Measurements from ENCODE around the gene RHD.
"Not testable (repeated sequence)": the region's sequence is repeated elsewhere in the genome, so short reads cannot be mapped to it uniquely, and the experiment has no call there.

RHD gene

DNA sequence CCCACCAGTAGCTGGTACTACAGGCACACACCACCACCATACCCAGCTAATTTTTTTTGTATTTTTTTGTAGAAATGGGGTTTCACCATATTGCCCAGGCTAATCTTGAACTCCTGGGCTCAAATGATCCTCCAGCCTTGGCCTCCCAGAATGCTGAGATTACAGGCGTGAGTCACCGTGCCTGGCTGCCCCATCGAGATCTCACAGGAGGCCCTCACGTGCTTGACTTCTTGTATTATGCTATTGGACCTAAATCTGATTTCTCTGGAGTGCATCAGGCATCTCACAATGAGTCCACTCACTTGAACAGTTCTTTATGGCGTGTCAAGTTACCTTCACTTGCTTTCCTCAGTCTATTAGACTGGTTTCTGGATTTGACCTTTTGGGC lies 15.7 kb upstream of the RHD start:
- H3K27me3 Mint-ChIP-seq (ENCODE audit: low read depth): no peaks in the 10 kb centered on the region
- H3K27ac Mint-ChIP-seq: peak overlapping the region in 1 of 3 experiments; percentile 36
- no peaks in the 10 kb centered on the region for H3K9me3 Mint-ChIP-seq
- no peaks in the 10 kb centered on the region for H3K4me1 Mint-ChIP-seq
- TF ChIP-seq, protein P1, sequence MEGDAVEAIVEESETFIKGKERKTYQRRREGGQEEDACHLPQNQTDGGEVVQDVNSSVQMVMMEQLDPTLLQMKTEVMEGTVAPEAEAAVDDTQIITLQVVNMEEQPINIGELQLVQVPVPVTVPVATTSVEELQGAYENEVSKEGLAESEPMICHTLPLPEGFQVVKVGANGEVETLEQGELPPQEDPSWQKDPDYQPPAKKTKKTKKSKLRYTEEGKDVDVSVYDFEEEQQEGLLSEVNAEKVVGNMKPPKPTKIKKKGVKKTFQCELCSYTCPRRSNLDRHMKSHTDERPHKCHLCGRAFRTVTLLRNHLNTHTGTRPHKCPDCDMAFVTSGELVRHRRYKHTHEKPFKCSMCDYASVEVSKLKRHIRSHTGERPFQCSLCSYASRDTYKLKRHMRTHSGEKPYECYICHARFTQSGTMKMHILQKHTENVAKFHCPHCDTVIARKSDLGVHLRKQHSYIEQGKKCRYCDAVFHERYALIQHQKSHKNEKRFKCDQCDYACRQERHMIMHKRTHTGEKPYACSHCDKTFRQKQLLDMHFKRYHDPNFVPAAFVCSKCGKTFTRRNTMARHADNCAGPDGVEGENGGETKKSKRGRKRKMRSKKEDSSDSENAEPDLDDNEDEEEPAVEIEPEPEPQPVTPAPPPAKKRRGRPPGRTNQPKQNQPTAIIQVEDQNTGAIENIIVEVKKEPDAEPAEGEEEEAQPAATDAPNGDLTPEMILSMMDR (IDR thresholded peaks at IDR 0.05; ENCODE audit: unreplicated experiment in 3 of 3): no peak
- no peaks in the 10 kb centered on the region for H3K36me3 Mint-ChIP-seq (ENCODE audit: low read depth)
- no peak overlapping the region for H3K4me3 Mint-ChIP-seq

GRCh38 chr1:25257196-25257595 lies 15.1 kb upstream of the RHD start:
- TF ChIP-seq, protein P1 (IDR thresholded peaks at IDR 0.05; ENCODE audit: unreplicated experiment in 3 of 3): no peak
- Mint-ChIP-seq H3K27me3 (ENCODE audit: low read depth) (no peaks in the 10 kb centered on the region), H3K4me3 (no peak overlapping the region), H3K36me3 (ENCODE audit: low read depth) (peaks cover 2% of the 10 kb centered on the region), H3K9me3 (no peaks in the 10 kb centered on the region), H3K27ac (no peak overlapping the region), H3K4me1 (no peaks in the 10 kb centered on the region)

DNA sequence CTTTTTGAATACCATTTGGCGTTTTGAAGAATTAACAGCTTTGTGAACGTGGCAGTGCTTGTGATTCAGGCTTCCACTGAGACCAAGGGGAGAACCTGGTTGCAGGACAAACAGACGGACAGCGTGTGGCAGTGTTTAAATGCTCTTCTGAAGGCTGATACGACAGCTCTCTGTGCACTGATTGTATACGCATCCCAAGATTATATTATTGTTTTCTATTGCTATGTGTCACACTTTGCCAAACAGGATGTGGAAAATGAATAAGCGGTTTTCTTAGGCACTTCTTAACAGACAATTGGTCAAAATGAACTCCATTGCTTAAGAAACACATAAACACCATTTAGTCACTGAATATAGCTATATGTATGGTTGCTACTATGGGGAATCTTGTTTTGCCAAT lies 12.5 kb upstream of the RHD start:
- not testable (repeated sequence) for H3K27me3 Mint-ChIP-seq (ENCODE audit: low read depth); H3K9me3 Mint-ChIP-seq; H3K4me3 Mint-ChIP-seq; H3K27ac Mint-ChIP-seq; H3K4me1 Mint-ChIP-seq
- peaks cover 18% of the 10 kb centered on the region for H3K36me3 Mint-ChIP-seq (ENCODE audit: low read depth)

- H3K36me3 Mint-ChIP-seq (ENCODE audit: low read depth): peaks cover 18% of the 10 kb centered on the region
- H3K27ac Mint-ChIP-seq; H3K27me3 Mint-ChIP-seq (ENCODE audit: low read depth); H3K9me3 Mint-ChIP-seq; H3K4me3 Mint-ChIP-seq; H3K4me1 Mint-ChIP-seq: not testable (repeated sequence)
These were observed 12.0 kb upstream of the RHD start for GRCh38 chr1:25260336-25260735.

DNA sequence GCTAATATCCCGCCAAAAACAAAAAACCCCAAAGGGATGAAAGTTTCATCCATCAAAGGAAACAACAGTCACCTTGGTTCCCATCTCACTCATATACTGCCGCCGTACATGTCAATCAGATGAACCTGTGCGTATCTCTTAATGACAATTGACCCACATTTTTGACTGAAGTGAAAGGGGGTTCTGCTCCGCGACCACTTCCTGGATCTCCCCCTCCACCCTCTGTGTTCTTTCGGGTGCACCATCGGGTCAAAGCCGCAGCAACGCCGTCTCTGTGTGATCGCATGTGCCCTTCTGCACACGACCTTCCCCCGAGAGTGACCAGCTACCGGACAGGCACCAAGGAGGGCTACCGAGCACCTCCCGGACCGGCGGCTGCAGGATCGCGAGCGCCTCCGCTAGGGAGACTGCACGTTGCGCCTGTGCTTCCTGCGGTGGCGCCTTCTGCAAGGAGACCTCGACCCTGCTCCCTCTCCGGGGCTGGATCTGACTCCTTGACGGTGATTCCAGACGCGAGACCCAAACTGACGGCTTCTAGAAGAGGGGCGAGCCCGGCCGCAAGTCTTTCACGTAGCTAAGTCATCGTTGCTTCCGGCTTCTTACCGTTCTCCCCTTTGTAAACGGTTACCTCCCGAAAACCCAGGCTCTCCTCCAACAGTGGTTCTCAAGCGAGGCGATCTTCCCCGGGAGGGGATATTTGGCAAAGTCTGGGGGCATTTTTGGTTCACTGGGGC lies 5.6 kb upstream of the RHD start:
- not testable (repeated sequence) for H3K4me1 Mint-ChIP-seq; H3K9me3 Mint-ChIP-seq; H3K27ac Mint-ChIP-seq; H3K27me3 Mint-ChIP-seq (ENCODE audit: low read depth)
- H3K4me3 Mint-ChIP-seq: peak overlapping the region; percentile 85 to 88 (median 87)
- peaks cover 18% of the 10 kb centered on the region for H3K36me3 Mint-ChIP-seq (ENCODE audit: low read depth)

DNA sequence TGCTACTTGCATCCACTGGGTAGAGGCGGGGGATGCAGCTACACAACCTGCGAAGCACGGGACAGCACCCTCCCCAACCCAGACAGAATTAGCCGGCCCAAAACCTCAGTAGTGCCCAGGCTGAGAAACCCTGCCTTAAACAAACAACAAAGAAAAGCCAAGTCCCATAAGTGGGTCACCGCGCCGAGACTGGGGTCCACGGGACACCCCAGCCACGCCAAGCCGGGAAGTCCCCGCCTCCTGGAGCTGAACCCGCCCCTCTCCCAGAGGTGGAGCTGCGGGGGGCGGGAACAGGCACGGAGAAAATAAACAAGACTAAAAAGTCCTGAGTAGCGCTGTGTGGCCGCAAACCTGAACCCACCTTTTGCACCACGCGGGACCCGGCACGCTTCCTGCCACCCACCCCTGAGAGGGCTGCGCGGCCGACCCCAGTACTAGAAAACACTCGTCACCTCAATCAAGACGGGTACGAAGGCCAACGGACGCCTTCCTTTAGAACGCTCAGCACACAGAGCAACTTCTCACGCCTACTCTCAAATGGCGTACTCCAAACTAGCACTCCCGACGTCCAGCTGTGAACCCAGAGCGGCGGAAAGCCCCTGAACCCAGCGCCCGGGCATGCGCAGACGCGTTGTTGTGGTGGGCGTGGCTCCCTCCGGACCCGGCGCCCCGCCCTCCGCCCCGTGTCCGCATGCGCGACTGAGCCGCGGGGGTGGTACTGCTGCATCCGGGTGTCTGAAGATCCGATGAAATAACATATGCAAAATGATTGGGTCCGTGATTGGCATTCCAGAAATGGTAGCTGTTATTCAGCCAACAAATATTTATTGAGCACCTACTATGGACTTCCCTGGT lies 4.8 kb upstream of the RHD start:
- Mint-ChIP-seq H3K27ac (peak overlapping the region; percentile 64 to 86 (median 64)), H3K4me3 (peak overlapping the region; percentile 77 to 86 (median 85)), H3K36me3 (ENCODE audit: low read depth) (peaks cover 13% of the 10 kb centered on the region)
- not testable (repeated sequence) for H3K27me3 Mint-ChIP-seq (ENCODE audit: low read depth); H3K4me1 Mint-ChIP-seq; H3K9me3 Mint-ChIP-seq

DNA sequence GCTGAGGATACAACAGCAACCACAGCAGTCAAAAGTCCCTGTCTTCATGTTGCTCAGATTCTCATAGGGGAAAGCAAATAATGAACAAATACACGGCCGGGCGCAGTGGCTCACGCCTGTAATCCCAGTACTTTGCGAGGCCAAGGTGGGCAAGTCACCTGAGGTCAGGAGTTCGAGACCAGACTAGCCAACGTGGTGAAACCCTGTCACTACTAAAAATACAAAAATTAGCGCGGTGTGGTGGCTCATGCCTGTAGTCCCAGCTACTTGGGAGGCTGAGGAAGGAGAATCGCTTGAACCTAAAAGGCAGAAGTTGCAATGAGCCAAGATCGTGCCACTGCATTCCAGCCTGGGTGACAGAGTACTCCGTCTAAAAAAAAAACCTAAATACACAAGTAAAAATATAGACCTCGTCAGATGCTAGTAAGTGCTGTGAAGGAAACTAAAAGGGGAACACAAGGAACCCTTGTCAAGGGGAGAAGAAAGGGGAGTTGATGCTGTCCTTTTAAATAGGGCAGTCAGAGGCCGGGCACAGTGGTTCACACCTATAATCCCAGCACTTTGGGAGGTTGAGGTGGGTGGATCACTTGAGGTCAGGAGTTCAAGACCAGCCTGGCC lies 4.1 kb upstream of the RHD start:
- Mint-ChIP-seq H3K4me3 (peak overlapping the region; percentile 77 to 86 (median 85)), H3K27ac (peak overlapping the region; percentile 64 to 86 (median 64))
- not testable (repeated sequence) for H3K4me1 Mint-ChIP-seq; H3K36me3 Mint-ChIP-seq (ENCODE audit: low read depth); H3K9me3 Mint-ChIP-seq; H3K27me3 Mint-ChIP-seq (ENCODE audit: low read depth)

- H3K4me3 Mint-ChIP-seq; H3K27ac Mint-ChIP-seq; H3K27me3 Mint-ChIP-seq (ENCODE audit: low read depth); H3K4me1 Mint-ChIP-seq; H3K36me3 Mint-ChIP-seq (ENCODE audit: low read depth); H3K9me3 Mint-ChIP-seq: not testable (repeated sequence)
These were observed 3.3 kb downstream of the RHD start for GRCh38 chr1:25275648-25276047.

GRCh38 chr1:25277295-25277694 lies 5.0 kb downstream of the RHD start:
- not testable (repeated sequence) for H3K27ac Mint-ChIP-seq; H3K9me3 Mint-ChIP-seq; H3K4me1 Mint-ChIP-seq; H3K4me3 Mint-ChIP-seq; H3K36me3 Mint-ChIP-seq (ENCODE audit: low read depth); H3K27me3 Mint-ChIP-seq (ENCODE audit: low read depth)

DNA sequence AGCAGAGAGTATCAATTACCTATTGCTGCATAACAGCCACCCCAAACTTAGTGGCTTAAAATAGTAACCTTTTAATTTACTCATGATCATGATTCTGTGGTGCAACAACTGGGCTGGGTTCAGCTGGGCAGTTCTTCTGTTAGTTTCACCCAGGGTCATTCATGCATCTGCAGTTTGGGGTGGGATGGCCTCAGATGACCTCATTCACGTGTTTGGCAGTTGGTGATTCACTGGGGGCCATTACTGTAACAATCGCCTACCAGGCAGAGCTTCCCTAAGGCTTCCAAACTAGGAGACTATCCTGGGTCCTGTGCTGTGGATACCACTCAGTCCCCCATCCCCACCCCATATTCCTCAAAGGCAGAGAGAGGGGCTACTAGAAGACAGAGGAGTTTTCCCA lies 6.0 kb downstream of the RHD start:
- not testable (repeated sequence) for H3K27ac Mint-ChIP-seq; H3K4me1 Mint-ChIP-seq; H3K27me3 Mint-ChIP-seq (ENCODE audit: low read depth); H3K9me3 Mint-ChIP-seq; H3K4me3 Mint-ChIP-seq; H3K36me3 Mint-ChIP-seq (ENCODE audit: low read depth)

DNA sequence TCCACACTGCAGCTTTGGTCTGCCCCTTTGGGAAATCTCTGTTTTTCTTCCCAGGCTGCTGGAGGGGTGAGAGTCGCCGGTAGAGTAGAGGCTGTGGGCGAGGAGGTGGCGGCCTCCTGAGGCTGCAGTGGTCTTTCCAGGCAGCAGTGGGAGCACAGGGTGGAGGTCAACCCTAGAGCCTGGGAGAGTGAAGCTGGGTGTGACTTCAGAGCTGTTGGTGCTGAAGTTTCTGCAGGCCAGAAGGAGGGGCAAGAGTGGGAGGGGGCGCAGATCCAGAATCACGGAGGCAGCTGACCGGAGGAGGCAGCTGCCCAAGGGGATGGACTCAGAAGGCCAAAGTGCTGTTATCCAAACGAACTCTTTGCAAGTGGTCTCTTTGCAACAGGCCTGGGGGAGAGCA lies 6.5 kb downstream of the RHD start:
- not testable (repeated sequence) for H3K4me3 Mint-ChIP-seq; H3K27ac Mint-ChIP-seq; H3K4me1 Mint-ChIP-seq; H3K27me3 Mint-ChIP-seq (ENCODE audit: low read depth); H3K36me3 Mint-ChIP-seq (ENCODE audit: low read depth); H3K9me3 Mint-ChIP-seq

DNA sequence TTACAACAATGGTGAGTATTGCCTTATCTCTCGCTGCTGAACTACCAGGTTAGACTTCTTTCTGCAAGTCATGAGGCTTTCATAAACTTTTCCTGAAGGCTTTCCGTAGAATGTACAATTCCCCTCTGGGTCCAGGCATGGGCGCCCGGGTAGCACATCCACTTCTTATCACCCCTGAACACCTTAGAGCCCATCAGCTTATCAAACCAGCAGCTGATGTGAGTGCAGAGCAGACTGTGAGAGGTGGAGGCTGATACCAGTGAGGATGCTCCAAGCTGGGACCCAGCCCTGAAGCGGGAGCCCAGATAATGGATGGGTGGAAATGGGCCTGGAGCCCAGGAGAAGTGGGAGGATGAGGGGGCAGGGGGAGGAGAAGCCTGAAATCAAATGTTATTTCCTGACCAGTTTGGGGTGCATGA lies 7.4 kb downstream of the RHD start:
- not testable (repeated sequence) for H3K27ac Mint-ChIP-seq, H3K4me1 Mint-ChIP-seq

DNA sequence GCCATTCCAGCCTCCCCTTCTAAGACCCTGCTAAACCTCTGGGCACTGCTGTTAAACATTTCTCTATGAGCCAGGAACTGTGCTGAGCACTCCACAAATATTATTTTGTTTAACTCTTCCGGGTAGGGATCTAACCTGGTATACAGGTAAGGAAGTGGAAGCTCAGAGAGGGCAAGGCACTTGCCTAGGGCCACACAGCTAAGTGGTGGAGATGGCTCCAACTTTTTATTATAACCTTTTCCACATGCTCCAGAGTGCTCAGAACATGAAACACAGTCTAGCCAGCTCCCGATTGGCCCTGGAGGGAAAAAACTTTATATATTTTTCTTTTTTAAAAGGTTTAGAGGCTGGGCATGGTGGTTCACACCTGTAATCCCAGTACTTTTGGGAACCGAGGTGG lies 13.6 kb downstream of the RHD start:
- H3K27ac Mint-ChIP-seq; H3K9me3 Mint-ChIP-seq; H3K4me3 Mint-ChIP-seq; H3K27me3 Mint-ChIP-seq (ENCODE audit: low read depth); H3K4me1 Mint-ChIP-seq; H3K36me3 Mint-ChIP-seq (ENCODE audit: low read depth): not testable (repeated sequence)

More for the DNA sequence above, 7.4 kb downstream of the RHD start:
- not testable (repeated sequence) for H3K4me3 Mint-ChIP-seq; H3K9me3 Mint-ChIP-seq; H3K36me3 Mint-ChIP-seq (ENCODE audit: low read depth); H3K27me3 Mint-ChIP-seq (ENCODE audit: low read depth)

Data from nephron (organoid).